ENCODE data around the gene GCKR.

Gene GCKR, protein sequence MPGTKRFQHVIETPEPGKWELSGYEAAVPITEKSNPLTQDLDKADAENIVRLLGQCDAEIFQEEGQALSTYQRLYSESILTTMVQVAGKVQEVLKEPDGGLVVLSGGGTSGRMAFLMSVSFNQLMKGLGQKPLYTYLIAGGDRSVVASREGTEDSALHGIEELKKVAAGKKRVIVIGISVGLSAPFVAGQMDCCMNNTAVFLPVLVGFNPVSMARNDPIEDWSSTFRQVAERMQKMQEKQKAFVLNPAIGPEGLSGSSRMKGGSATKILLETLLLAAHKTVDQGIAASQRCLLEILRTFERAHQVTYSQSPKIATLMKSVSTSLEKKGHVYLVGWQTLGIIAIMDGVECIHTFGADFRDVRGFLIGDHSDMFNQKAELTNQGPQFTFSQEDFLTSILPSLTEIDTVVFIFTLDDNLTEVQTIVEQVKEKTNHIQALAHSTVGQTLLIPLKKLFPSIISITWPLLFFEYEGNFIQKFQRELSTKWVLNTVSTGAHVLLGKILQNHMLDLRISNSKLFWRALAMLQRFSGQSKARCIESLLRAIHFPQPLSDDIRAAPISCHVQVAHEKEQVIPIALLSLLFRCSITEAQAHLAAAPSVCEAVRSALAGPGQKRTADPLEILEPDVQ

DNA sequence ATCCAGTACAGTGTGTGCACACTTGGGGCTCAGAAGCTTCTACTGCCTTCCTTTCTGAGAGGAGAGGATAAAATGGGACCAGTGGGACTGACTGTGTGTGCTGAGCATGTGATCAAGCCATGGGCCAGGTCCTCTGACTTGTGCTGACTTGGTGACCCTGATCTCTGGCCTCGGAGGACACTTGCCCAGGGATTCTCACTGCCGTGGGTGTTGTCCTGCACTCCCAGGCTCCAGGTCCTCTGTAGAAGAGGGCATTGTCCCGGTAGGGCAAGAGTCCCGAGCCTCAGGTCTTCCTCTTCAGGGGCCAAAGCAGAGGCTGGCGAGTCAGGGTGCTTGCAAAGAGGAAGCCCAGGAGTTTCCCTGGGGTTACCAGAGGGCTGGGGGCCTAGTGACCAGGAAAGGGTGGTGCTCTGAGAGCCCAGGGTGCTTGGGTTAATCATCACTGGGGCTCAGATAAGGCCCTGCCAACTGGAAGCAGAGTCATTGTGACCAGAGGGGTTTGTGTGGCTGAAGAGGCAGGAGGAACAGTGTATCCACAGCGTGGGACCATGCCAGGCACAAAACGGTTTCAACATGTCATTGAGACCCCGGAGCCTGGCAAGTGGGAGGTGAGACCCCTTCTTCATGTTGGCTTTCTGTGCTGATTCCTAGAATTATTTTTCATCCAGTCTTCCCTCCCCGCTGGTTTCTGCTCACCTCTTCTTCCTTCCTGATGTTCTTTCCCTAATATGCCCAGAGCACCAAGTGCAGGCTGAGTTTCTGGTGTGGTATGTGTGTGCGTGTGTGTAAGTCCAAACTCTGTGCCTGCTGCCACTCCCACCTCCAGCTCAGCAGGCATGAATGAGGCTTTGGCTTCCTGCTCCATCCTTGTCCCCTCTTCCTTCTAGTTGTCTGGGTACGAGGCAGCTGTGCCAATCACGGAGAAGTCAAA lies at the start of gene GCKR:
Gene GCKR, plus strand, starts transcription at position 483 of the 931 bp plus-strand sequence. Its CDS starts 66 bp downstream, at position 549.
- DNase-seq = peak; percentile 18

DNA sequence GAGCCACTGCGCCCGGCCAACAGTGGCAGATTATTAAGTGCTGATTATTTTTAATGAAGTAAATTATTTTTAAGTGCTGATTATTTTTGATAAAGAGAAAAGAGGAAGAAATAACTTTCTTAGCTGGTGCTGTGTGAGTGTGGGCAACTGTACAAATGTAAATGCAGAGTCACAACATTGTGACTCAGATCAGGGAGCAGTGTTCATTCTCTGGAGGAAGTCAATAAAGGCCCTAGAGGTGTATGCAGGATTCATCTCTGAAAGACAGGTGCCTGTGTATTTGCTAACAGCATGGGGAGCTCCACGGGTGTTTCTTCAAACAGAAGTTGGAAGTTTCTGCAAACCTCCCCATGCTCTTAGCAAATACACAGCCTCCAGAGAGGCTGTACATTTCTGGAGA lies 48.3 kb upstream of the GCKR start:
- no peak for DNase-seq

- DNase-seq = no peak
Measured at GRCh38 chr2:27451095-27451494, 45.5 kb upstream of the GCKR start.

- DNase-seq = no peak
Measured at GRCh38 chr2:27453968-27454367, 42.7 kb upstream of the GCKR start.

- DNase-seq = no peak
Measured at GRCh38 chr2:27461118-27461517, 35.5 kb upstream of the GCKR start.

- DNase-seq = no peak
Measured at GRCh38 chr2:27464443-27464842, 32.2 kb upstream of the GCKR start.

DNA sequence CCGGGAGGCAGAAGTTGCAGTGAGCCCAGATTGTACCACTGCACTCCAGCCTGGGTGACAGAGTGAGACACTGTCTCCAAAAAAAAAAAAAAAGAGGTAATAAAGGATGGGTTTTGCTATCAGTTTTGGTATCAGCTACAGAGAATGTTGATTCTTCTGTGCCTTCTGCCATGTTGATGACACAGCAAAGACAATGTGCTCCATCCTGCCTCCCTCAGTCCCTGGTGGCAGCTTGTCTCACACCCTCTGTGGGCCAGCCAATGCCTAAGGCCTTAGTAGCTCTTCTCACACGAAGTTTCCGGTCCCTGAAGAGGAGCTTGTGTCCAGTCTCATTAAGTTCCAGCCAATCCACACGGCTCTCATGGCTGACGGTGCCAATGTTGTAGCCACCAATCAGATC lies 24.7 kb upstream of the GCKR start:
- no peak for DNase-seq

DNA sequence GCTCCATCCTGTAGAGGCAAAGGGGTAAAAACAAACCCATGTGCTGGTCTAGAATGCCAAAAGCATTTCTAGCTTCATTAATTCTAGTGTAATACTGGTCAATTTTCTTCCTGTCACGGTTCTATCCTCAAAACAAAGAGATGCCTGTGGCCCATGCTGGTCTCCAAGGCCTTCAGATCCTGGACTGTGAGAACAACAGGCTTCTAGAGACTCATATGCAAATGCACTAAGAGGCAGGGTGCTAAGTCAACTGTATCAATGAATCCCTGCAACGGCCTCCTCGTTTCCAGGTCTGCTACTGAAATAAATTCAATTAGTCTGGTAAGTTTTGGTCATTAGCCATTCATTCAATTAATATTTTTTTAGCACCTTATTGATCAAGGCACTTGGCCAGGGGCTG lies 11.1 kb upstream of the GCKR start:
- DNase-seq = no peak

DNA sequence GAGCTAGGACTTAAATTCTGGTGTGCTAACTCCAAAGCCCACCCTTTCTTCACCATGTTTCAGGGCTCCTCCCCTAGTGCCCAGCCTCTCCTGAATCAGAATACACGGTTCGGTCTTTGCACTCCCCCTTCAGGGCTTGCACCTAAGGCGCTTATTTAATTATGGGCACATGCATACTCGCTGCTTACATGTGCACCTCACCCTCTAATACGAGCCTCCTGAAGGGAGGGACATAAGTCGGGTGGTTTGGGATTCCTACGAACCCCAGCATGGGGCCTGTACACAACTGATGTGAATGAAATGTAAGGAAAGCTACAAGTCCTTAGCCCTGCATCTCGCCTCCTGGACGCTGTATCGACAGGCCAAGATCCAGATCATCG lies 7.5 kb upstream of the GCKR start:
- peak; percentile 20 for DNase-seq

DNA sequence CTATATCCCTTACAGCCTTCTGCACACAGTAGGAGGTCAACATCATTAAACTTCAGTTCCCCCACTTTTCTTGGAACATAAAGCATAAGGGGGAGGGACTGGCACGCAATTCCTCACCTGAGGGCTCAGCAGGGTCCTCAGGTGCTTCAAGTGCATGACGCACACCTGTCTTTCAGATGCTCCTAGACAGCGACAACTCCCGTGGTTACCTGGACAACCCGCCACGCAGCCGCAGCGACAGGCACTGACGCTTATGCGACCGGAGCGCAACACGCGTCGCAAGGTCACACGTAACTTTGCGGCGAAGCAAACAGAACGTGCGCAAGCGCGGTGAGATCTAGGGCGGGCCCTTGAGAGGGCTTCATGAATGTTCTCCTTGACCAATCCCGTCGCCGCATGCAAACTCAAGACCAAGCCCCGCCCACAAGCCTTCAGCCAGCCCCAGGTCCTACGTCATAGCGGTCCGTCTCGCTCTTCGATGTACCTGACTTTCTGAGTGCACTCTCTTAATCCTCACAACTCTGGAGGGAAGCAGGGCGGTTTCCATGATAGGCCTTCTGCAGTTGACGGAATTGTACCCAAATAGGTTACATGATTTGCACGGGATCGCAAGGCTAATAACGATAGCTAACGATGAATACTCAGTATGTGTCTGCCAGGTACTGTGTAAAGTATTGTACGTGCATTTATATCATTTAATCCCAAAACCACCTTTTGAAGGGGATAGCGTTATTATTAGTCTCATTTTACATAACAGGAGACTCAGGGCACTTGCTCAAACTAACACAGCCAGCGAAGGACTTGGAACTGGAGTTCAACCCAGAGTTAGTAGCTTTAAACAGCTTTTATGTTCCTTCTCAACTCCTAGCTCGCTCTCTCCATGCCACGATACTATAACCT lies 6.9 kb upstream of the GCKR start, which contains the start of gene IFT172:
Gene IFT172, minus strand, starts transcription at position 246 of the 900 bp plus-strand sequence. Its CDS starts 90 bp downstream, at position 156.
- peak; percentile 100 for DNase-seq

DNA sequence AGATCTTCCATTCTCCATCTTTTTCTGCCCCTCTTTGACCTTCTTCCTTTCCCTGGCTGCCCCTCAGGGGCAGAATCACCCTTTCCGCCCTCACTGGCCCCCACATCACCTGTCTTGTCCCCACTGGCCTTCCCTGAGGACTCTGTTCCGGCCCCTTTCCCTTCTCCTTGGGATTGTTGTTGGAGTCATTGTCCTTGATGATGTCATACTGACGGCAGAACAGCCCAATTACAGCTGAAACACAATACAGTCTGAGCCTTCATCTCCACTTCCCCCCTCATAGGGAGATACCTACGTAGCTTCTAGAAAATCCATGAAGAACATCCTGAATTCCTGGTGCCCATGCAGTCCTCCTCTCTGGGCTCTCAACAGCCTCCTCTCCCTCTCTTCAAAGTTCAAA lies 4.1 kb upstream of the GCKR start:
- no peak for DNase-seq

DNA sequence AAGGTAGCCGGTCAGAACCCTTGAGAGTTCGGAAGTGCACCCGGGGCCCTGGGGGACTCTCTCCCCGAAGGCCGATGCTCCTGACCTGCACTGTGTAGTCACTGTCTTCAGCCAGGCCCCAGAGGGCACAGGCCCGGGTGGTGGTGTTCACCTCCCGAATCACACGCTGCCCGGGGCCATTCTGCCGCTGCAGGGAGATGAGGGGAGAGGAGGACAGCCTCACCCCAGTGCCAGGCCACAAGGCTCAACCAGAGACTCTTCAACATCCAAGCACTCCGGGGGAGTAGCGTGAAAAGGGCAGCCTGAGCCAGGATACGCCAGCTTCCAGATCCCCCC lies 2.7 kb upstream of the GCKR start:
- DNase-seq = no peak

- DNase-seq = no peak
Measured at GRCh38 chr2:27494284-27494943, 2.2 kb upstream of the GCKR start.

GRCh38 chr2:27494944-27495554 lies 1.6 kb upstream of the GCKR start, which contains the start of gene FNDC4:
Gene FNDC4, minus strand, starts transcription at chr2:27495200. Its CDS starts 521 bp downstream, at chr2:27494679.
- no peak for DNase-seq

DNA sequence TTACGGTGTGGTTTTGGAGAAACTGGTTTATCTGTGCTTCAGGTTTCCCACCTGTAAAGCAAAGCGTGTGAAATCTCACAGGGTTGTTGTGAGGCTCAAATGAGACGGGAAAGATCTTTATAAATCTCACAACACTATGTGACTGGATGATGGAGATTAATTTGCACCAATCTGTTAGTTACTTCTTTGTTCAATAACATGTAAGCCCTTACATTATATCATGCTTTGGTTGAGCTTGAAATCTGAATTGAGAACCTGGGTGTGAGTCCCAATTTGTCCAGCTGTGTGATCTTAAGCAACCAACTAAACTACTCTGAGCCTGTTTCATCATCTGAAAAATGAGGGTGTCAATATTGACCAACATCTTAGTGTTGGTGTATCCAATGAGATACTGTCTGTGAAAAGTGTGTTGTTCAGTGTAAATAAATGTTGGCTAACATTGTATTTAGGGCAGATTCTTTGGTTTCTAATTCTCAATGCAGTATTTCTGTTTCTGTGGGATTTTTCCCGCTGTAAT lies 741 bp upstream of the GCKR start:
- DNase-seq = no peak

DNA sequence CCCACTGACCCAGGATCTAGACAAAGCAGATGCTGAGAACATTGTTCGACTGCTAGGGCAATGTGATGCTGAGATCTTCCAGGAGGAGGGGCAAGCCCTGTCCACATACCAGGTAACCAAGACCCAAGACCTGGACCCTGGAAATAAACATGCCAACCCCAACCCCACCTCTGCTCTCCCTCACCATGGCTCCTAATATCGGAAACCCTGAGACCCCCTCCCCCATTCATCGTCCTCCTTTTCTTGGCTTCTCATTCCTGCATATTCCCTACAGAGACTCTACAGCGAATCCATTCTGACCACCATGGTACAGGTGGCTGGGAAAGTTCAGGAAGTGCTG lies 619 bp downstream of the GCKR start:
- no peak for DNase-seq

DNA sequence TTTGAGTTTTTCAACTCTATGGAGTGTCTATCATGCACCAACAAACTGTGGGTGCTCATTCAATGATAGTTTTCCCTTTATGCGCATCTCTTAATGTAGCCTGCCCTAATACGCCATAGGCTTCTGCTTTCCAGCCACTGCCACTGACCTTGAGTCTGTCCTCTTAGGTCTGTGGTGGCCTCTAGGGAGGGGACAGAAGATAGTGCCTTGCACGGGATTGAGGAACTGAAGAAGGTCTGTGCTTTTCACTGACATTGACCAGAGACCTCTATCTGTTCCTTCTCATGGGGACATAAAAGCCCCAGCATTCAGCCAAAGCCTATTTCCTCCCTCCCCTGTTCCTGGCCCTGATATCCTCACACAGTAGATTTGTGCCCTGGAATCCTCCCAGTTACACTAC lies 2.3 kb downstream of the GCKR start:
- DNase-seq = no peak

DNA sequence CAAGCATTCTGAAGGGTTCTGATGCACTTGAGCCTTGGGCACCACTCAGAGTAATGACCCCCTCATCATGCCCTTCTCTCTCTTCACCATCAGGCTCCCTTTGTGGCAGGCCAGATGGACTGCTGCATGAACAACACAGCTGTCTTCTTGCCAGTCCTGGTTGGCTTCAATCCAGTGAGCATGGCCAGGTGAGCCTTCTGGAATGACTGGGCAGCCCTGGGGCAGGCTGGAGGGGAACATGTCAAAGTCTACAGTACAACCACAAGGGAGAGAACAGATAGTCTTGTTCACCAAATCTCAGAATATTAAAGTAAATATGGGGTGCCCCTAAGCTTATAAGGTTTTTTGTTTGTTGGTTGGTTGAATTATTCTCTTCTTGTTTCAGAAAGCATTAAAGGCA lies 4.4 kb downstream of the GCKR start:
- no peak for DNase-seq

GRCh38 chr2:27502142-27502541 lies 5.5 kb downstream of the GCKR start:
- DNase-seq = no peak

GRCh38 chr2:27506587-27506986 lies 9.9 kb downstream of the GCKR start:
- DNase-seq = no peak

- no peak for DNase-seq
Measured at GRCh38 chr2:27507293-27507692, 10.7 kb downstream of the GCKR start.
